ENCODE data around the gene TSPO. TPM values are rescaled to one million over a fixed set of nuclear protein-coding genes. Genes with fewer than 3 reads are reported as not detected.
A peak's percentile ranks its signal among the peaks of the same experiment; 100 is the strongest.

TSPO gene
- total RNA-seq, 1 donor from 2014 or later: 199 TPM

DNA sequence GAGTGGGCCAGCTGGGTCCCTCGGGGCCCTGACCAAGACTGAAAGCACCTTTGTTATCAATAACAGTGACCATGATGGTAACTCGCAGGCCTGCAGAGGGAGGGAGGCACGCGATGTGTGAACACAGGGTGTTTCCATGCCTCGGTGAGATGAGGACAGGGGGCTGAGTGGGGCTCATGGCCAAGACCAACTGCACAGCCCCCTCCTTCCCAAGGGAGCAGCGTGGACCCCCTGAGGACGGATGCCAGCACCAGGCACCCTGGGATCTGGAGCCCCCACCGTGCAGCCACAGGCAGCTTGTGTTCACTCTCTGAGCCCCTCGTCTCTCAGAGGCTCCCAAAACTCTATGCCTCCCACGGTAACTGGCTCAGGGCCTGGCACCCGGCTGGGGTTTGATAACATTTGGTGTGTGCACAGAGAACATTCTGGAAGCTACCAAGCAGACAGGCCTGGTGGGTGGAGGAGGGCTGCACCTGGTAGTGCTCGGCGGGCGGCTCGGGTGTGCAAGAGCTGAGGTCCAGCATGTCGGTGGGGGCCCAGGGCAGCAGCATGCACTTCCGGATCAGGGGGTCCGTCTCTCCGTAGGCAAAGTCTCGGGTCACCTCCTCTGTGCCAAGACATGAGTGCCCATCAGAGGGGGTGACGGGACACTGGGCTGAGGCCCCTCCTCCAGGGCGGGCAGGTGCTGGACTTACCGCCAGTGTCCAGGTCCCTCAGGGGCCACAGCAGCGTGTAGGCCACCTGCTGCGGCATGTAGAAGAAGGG is 28.0 kb downstream of the TSPO start:
- no peak for DNase-seq (ENCODE audit: low read depth)

DNA sequence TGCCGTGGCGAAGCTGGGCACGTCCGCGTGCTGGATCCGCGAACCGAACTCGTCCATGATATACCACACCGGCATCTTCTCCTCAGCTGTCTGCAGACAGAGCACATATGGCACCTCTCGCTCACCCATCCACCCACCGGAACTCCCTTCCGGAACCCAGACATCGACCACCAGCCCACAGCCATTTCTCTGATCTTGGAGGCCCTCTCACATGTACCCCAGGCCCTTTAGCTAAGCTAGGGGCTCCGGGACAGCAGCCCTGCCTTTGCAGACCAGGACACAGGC is 28.5 kb downstream of the TSPO start:
- no peak for DNase-seq (ENCODE audit: low read depth)

DNA sequence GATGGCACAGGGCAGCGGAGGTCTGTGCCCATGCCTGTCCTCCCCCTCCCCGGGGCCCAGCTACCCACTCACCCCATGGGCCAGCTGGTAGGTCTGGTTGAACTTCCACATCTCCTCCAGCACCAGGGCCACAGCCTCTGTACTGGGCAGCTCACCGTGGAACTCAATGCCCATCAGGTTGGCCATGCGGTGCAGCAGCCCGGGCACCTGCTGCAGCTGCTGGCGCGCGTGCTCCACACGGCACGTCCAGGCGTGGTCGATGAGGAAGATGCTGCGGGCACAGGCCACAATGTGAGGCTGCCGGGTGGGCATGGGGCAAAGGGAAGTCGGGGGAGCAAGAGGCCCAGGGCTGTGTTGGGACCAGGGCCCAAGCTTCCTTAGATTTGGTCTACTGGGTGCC is 29.3 kb downstream of the TSPO start:
- DNase-seq (ENCODE audit: low read depth): no peak

DNA sequence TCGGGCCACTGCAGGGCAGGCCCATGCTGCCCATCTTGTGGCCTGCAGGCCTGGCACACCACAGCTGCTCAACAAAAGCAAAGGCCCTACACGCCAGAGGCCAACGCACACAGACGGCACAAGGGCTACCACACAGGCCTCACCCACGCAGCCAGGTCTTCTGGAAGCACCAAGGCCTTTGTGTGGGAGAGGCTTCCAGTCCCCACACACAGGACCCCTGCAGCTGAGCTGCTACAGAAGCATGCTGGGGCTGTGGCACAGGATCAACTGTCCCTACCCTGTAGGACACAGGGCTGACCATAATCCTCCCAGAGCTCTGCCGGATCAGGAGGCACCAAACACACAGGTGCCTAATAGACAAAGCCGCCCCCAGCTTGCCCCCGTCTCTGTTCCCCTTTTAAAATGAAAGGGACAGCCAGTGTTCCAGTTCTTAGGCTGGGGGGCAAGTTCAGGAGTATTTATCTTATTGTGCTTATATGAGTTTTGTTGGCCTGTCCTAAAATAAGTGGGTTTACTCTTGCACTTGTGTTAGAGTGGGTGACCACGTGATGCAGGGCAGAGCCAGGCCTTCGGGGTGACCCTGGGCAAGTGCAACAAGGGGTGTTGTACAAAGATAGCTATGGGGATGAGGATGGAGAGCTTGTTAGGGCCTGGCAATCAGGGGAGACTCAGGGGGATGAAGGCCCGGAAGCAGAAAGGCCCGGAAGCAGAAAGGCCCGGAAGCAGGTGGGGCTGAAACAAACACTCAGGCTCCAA is 30.1 kb downstream of the TSPO start:
- DNase-seq (ENCODE audit: low read depth): no peak

DNA sequence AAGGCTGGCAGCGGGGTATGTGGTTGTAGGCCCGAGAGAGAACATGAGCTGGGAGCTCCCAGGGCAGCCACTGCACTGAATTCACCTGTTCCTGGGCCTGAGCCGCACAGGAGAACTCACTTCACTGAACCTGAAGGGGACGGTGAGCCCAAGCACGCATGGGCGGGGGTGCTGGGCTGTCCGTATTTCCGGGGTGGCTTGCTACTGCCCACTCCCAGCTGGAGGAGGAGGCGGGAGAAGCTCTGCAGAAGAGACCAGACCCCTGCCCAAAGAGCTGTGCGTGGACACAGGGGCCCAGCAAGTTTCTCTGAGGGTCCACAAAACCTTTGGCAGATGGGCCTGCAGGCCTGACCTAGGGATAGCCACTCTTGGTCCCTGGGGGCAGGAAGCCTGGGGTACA is 30.8 kb downstream of the TSPO start:
- DNase-seq (ENCODE audit: low read depth): no peak

DNA sequence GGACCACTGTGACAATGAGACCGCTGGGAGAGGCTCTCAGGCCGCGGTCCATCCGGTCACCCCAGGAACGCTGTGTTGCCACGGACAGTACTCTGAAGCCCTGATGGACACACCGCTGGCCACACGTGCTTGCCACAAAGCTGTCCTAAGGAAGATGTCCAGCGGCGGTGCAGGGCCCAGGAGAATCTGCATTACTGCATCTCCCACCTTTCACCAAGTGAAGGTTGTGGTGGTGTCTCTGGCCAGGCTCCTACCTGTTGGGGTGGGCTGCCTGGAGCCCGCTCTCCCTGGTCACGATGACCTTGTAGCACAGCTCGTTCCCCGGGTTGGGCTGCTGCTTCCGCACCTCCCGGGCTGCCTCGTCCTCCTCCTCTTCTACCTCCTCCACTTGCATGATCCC is 31.4 kb downstream of the TSPO start:
- no peak for DNase-seq (ENCODE audit: low read depth)

DNA sequence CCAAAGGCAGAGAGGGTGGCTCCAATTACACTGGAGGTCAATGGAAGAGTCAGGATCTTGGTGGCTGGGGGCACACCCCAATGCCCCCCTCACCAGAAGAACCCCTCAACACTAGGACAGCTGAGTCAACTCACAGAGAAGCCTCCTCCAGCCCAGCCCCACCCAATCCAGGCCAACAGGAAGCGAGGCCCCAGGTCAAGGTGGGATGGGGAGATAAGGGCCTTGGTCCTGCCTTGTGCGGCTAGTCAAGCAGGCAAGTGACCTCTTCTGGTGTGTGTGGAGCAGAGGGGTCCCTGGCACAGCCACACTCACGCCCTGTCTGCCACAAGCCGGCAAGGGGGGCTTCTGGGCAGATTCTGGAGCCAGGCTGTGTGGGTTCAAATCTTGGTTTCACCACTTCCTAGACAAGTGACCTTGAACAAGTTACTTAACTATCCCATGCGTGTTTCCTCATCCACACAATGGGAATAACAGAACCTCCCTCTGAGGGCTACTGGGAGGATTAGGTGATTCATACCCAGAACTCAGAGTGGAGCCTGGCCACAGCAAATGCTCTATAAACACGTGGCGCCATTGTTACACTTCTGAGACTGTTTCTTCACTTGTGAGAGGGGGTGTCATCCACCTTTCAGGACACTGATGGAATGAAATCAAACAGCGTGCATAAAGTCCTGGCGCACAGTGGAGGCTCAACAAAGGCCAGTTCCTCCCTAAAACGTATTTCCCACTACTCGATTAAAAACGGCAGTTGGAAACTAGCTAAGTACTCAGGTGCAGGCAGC is 32.3 kb downstream of the TSPO start:
- peak; percentile 48 for DNase-seq (ENCODE audit: low read depth)

GRCh38 chr22:43185860-43186261 is 34.5 kb downstream of the TSPO start:
- DNase-seq (ENCODE audit: low read depth): peak; percentile 21

GRCh38 chr22:43186272-43187170 is 35.2 kb downstream of the TSPO start, which contains the start of gene TTLL12:
Gene TTLL12, minus strand, starts transcription at chr22:43187134. Its CDS starts 65 bp downstream, at chr22:43187069.
- no peak for DNase-seq (ENCODE audit: low read depth)

DNA sequence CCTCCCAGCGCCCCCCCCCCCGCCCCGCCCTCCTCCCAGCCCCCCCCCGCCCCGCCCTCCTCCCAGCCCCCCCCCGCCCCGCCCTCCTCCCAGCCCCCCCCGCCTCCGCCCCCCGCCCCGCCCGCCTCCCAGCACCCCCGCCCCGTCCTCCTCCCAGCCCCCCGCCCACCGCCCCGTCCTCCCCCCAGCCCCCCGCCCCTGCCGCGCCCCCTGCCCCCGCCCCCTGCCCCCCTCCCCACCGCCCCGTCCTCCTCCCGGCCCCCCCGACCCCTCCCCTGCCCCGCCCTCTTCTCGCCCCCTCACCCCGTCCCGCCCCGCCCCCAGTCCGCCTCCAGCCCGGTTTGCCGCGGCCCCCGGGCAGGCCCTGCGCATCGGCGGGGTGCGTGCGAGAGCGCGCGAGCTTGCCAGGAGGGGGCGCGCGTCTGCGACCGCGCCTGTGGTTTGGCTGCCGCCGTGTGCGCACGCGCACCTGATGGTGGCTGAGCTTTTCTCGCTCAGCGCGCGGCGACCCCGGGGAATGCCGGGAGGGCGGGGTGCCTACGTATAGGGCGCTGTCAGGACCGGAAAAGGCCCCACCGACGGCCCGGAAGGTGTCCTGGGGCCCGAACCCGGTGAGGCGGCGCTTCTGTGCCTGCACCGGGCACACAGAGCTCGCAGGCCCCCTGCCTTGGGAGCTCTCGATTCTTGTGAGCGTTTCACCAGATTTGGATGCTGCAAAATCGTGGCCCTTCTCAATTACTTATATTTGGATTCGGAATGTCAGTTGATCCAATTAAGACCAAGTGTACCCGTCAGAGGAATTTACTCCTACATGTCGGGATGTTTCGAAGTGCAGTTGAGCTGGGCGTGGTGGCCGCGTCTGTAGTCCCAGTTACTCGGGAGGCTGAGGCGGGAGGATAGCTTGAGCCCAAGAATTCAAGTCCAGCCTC is 36.1 kb downstream of the TSPO start:
- peak; percentile 83 for DNase-seq (ENCODE audit: low read depth)

- DNase-seq (ENCODE audit: low read depth): no peak
These were observed 37.6 kb downstream of the TSPO start for GRCh38 chr22:43188829-43189545.

- no peak for DNase-seq (ENCODE audit: low read depth)
These were observed 40.5 kb downstream of the TSPO start for GRCh38 chr22:43191831-43192230.

- peak; percentile 4 for DNase-seq (ENCODE audit: low read depth)
These were observed 46.0 kb downstream of the TSPO start for GRCh38 chr22:43197271-43197941.

DNA sequence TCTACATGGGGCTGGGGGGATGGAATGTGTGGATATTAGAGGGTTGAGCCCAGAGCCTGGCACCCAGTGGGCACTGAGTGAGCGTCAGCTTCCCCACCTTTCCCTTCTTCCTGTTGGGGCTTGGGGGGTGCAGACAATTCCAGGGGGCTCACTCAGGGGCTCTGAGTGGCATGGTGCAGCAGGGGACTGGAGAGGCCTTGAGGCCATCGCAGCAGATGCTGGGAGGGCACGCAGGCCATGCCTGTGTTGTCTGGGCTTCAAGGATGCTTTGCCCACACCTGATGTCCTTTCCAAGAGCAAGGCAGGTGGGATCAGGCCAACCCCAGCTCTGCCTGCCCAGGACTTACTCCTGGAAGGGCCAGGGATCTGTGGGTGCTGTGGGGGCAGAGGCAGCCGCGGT is 46.8 kb downstream of the TSPO start:
- DNase-seq (ENCODE audit: low read depth): no peak

DNA sequence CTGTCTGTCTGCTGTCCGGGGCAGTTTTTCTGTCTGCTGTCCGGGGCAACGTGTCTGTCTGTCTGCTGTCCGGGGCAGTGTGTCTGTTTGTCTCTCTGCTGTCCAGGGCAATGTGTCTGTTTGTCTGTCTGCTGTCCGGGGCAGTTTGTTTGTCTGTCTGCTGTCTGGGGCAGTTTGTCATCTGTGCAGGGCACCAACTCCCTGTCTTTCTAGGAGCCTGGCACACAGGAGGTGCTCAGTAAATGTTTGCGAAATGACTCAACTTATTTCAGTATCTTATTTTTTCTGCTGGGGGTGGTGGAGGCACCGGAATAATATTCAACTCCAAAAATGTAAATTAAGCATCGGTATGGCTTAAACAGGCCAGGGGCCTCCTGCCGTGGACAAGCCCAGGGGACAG is 47.6 kb downstream of the TSPO start:
- DNase-seq (ENCODE audit: low read depth): no peak

DNA sequence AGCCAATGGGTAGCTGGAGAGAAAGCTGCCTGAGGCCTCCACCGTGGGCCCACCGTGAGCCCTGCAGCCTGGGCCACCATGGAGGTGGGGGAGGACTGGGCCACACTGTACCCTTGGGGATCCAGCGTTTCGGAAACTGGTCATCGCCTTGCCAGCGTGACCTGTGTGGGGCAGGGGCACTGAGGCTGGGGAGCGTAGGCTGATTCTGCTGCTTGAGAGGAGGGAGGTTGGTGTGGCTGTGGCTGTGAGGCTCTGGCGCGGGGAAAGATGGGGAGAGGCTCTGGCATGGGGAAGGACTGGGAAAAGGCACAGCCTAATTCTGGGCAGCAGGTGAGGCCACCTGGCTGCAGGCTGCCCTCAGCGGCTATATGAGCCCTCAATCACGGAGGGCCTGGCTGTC is 48.2 kb downstream of the TSPO start:
- DNase-seq (ENCODE audit: low read depth): no peak

GRCh38 chr22:43200031-43200430 is 48.7 kb downstream of the TSPO start:
- no peak for DNase-seq (ENCODE audit: low read depth)

GRCh38 chr22:43200555-43200954 is 49.2 kb downstream of the TSPO start:
- DNase-seq (ENCODE audit: low read depth): no peak

- DNase-seq (ENCODE audit: low read depth): no peak
These were observed 50.3 kb downstream of the TSPO start for GRCh38 chr22:43201486-43202219.
